Activated naive CD4-positive, alpha-beta T cell treated with Interleukin-2 at 50 U/mL for 16 hours (primary cell): ENCODE measurements around the gene SULF2.

Source experiments
- DNase-seq: peaks from one replicate; pipeline ENCODE4 v3.0.0-alpha.2; 2020

The SULF2 gene

DNA sequence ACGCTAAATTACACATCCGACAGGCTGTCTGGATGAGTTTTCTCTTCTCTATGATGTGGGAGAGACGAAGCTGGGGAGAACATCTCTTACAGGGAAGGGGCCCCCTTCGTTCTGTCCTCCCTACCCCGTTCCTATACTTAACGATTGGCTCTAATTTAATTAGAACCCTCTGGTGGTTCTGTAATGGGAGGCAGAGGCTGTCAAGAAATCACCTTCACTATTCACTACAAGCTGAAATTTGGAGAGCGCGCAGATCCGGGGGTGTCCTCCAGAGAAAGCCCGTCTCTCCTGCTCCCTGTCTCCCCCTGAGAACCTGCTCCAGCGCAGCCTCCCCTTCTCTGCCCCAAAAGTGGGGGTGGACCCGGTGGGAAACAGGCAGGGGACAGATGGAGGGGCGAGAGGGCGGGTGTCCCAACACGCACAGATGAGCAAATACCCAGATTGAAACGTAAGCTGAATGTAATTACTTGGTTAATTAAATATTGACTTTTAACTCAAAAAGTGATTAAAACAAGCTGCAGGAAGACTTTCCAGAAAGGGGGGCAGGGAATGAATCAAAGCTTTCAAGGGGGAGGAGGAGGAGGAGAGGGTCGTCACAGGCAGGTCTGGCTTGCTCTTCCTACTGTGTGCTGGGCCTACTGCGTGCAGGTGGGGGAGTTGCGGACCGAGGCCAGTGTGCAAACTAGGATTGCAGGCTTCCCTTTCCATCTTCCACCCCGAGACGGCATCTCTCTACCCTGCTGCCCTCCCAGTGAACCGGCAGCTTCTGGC, 1.3 kb downstream of the SULF2 start:
- no peak for DNase-seq

DNA sequence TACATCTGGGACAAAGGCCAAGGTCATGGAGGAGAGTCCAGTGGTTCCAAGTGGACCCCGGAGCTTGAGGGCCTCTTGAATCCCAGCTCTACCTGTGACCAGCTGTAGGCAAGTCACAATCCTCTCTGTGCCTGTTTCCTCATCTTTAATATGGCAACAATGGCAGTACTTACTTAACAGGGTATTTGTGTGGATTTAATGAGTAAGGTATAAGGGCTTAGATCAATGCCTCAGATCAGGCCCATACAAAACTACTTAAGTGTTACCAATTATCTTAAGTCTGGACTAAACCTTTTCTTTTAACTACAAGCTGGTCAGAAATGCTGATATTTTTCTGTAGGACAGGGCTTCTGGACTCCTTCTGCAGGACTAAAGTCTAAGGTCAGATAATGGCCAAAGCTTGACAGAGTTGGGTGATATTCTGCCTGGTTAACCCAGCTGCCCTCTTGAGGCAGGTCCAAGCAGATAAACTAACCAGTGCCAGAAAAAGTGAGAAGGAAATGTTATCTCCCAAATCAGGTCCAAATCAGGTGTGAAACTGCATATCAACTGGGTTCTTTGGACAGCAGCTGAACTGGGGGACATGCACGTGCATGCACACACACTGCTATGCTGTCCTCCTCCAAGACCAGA, 2.2 kb downstream of the SULF2 start:
- DNase-seq: no peak

DNA sequence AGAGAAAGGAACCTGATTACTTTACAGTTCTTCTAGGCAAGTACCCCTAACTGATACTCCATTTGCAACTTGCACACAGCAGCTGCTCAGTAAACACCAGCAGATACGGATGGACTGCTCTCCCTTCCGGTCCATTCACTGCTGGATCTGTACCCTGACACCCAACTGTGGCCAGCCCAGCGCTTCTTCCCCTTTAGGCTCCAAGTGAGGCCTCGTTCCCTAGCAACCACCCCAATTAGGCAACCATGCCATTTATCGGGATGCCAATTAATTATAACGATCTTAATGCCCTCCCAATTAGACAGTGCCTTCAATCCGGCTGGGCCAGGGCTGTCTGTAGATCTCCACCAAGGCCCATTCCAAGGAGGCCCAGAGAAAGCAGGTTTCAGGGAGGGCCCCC, 3.2 kb downstream of the SULF2 start:
- DNase-seq: no peak

DNA sequence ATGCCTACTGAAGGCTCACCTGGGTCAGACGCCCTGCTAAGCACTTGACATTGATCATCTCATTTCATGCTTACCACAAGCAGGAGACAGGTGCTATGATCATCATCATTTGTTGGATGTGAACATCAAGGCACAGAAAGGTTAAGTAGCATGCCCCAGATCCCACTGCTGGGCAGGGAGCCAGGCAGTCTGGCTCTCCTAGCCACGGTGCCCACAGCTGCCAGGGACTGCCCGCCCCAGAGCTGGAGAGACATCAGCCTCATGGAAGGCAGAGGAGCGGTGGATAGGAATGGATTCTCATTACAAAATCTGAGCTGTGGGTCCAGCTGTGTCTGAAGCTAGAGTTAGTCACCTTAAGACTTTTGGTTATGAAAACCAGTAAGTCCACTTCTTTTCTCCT, 3.6 kb downstream of the SULF2 start:
- DNase-seq: no peak

GRCh38 chr20:47780720-47781389, 4.4 kb downstream of the SULF2 start:
- no peak for DNase-seq

GRCh38 chr20:47778398-47779354, 6.6 kb downstream of the SULF2 start:
- DNase-seq: no peak

DNA sequence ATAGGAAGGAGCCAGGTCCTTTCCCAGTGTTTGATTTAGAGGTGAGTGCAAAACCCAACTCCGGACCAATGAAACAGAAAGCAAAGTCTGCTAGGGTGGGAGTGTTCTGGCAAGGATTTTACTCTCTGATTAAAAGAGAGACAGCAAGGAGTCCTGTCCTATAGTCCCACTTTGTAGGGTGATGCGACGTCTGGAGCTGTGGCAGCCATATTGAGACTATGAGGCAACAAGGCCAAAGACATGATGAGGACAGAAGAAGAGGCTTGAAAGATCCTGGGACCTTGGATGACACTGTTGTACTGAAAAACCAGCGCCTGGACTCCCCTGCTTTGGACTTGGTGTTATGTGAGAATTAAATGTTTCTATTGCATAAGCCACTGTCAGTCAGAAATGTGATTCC, 8.1 kb downstream of the SULF2 start:
- no peak for DNase-seq

GRCh38 chr20:47776639-47777038, 8.6 kb downstream of the SULF2 start:
- no peak for DNase-seq

- no peak for DNase-seq
Observed at GRCh38 chr20:47775841-47776240, 9.4 kb downstream of the SULF2 start.

DNA sequence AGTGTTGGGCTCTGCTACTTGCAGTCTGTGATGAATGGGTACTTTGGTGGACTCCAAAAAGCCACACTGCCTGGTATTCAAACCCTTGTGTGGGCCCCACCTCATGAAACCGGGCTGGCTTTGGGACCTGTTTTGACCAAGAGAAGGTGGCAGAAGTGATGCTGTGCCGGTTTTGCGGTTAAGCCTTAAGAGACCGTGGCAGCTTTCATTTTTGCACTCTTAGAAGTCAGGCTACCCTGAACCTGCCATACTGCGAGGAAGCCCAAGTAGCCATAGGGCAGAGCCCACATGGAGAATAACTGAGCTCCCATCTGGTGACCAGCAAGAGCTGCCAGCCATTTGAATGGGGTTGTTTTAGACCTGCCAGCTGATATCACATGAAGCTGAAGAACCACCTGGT, 10.2 kb downstream of the SULF2 start:
- DNase-seq: no peak

GRCh38 chr20:47774131-47774777, 11.0 kb downstream of the SULF2 start:
- no peak for DNase-seq

GRCh38 chr20:47773371-47773786, 11.9 kb downstream of the SULF2 start:
- no peak for DNase-seq

GRCh38 chr20:47770935-47771334, 14.3 kb downstream of the SULF2 start:
- no peak for DNase-seq

- no peak for DNase-seq
Observed at GRCh38 chr20:47768016-47768824, 17.1 kb downstream of the SULF2 start.

DNA sequence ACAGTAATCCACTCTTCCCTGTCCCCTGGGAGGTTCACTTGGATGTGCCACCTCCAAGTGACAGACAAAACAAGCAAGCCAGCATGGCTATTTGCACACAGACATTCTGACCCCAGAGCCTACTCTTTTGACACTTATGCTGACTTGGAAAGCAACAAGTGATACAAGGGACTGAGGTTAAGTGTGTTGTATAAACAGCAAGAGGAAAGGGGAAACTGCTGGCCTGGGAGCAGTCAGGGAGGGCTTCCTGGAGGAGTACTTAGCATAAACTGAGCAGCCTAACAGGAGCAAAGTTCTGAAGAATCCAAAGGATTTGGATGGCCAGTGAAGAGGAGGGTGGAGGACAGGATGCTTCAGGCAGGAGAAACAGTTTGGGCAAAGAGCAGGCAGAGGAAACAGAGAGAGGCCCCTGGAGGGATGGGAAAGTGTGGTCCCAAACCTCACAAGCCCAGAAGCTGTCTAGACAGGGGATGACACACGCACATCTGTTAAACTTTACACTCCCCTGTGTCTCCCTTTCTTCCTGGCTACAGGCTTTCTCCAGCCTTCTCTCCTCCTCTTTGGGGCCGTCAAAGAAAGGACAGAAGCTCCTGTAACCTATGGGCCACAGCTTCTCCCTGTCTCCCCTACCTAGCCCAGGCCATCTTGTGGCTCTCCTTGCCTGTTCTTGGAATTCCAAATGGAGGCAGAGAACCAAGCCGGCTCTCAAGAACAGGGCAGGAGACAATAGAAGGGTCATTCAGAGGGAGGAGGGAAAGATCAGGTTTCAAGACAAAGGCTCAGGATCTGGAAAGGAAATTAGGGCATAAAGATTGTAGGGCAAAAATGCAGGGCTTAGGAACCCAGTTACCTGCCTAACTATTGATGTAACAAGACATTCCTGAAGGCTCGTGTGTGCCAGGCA, 19.3 kb downstream of the SULF2 start:
- DNase-seq: no peak

DNA sequence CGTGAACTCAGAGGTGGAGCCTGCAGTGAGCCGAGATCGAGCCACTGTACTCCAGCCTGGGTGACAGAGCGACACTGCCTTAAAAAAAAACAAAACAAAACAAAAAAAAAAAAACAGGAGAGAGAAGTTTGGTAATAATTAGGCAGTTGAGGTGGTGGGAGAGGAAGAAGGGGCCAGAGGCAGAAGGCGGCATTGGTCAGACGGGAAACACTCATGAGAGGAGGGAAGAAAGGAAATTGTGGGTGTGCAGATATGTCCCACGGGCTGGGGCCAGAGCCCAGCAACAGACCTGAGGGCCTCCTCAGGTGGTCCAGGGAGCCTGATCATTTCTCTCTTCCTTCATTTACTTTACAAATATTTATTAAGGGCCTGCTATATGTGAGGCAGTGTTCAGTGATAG, 20.0 kb downstream of the SULF2 start:
- no peak for DNase-seq

DNA sequence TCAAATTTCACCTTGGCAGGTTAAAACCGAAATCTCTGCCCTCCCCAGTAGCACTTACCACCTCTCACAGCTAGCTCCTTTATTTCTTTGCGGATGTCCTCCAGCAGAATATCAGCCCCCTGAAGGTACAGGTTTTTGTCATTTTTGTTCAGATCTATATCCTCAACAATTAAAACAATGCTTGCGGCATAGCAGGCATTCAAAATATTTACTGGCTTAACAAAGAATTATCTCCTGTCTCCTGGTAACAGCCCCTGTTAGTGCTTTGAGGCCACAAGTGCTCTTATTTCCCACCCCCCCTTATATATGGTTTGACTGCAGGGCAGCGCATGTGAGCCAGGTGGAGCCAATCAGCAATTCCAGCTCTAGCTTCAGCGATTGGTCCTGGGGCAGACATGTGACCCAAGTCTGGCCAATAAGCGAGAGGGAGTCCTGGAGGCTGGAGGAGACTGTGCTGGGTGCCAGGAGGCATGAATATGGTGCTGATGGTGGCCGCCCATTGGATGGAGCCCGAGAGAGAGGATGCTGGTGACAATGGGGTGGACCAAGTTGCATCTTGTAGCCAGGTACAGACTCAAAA, 21.0 kb downstream of the SULF2 start:
- no peak for DNase-seq

DNA sequence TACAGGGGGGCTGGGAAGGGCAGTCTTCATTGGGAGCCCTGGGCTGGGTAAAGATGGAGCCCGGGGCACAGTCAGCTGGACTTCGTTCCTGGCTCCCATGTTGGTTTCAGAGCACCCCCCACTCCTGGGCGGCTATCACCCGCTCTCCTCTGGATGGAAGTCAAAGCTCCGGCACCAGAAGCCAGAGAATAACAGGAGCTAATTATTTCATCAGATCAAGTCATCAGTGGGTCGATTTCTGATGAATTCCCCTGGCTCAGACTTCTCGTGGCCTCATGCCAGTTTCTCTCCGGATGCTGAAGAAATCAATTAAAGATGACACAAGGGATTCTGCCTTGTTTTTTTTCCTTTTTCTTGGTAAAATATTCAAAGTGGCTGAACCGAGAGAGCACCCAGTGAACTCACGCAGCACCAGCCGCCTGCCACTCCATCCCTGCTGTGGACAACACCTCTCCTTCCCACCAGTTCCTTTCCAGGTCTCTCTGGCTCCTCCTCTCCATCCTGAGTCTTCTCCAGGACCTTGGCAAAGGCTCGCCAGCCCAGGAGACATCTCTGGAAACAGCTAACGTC, 22.5 kb downstream of the SULF2 start:
- DNase-seq: no peak

DNA sequence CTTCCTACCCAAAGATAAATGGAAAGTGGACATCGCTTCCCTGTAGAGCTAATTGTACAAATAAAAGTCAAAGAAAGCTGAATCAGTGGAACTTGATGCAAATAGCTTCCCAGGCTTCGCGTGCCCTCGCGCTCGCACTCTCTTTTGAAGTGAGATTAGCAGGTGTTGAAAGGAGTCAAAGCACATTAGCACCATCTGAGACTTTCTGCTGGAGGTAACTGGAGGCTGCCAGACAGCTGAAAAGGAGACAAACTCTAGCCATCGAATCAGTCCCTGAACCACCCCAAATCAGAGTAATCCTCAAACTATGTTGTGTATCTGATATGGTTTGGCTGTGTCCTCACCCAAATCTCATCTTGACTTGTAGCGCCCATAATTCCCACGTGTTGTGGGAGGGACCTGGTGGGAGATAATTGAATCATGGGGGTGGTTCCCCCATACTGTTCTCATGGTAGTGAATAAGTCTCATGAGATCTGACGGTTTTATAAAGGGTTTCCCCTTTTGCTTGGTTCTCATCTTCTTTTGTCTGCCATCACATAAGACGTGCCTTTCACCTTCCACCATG, 23.7 kb downstream of the SULF2 start:
- DNase-seq: no peak
